Activated T-helper 2 cell treated with anti-CD3 and anti-CD28 coated beads, Interferon-gamma antibody, Interleukin-2, Interleukin-4, amounts not matched to agents 10 μg/mL and 5 μg/mL and 100 μg/mL, durations not matched to agents 14 hours and 24 hours and 36 hours (primary cell): ENCODE measurements around the gene TOP2A. TPM values are rescaled to one million over a fixed set of nuclear protein-coding genes. Genes with fewer than 3 reads are reported as not detected.
"Not testable (repeated sequence)": the region's sequence is repeated elsewhere in the genome, so short reads cannot be mapped to it uniquely, and the experiment has no call there.

Source experiments
- DNase-seq: peaks from one replicate; pipeline ENCODE4 v3.0.0; 2021; ENCODE audit warnings: low spot score
- H3K27ac Mint-ChIP-seq: one replicate; pipeline ENCODE4 v1.8.0; 2021; ENCODE audit warnings: mixed read lengths
- H3K27me3 Mint-ChIP-seq: one replicate; pipeline ENCODE4 v1.8.0; 2021; ENCODE audit warnings: low read depth, mixed read lengths
- H3K36me3 Mint-ChIP-seq: one replicate; pipeline ENCODE4 v1.8.0; 2021; ENCODE audit warnings: low read depth, mixed read lengths
- H3K4me1 Mint-ChIP-seq: one replicate; pipeline ENCODE4 v1.8.0; 2021; ENCODE audit warnings: low read depth, mixed read lengths
- H3K4me3 Mint-ChIP-seq: one replicate; pipeline ENCODE4 v1.8.0; 2021; ENCODE audit warnings: low read depth, mild to moderate bottlenecking, moderate library complexity, mixed read lengths
- H3K9me3 Mint-ChIP-seq: one replicate; pipeline ENCODE4 v1.8.0; 2021; ENCODE audit warnings: mixed read lengths
- intact Hi-C: fragments of 100-400 bp; cut with micrococcal nuclease; formaldehyde crosslinking; loops from one replicate; pipeline ENCODE4 v1.15.1; 2023
- total RNA-seq: library from RNA; stranded (reverse); gene quantifications from 2 replicates; pipeline ENCODE4 v1.2.3, GENCODE V29; 2022

The TOP2A gene
- total RNA-seq, 1 donor from 2014 or later = 193 TPM

- no peak overlapping the region for H3K27ac Mint-ChIP-seq
- intact Hi-C loops = no loop called here
- H3K9me3 Mint-ChIP-seq = no peaks in the 10 kb centered on the region
- H3K4me3 Mint-ChIP-seq = no peak overlapping the region
- peaks cover 29% of the 10 kb centered on the region for H3K4me1 Mint-ChIP-seq
- no peaks in the 10 kb centered on the region for H3K36me3 Mint-ChIP-seq
- DNase-seq = no peak
- peaks cover 2% of the 10 kb centered on the region for H3K27me3 Mint-ChIP-seq
Observed at GRCh38 chr17:40374821-40375498, 42.7 kb downstream of the TOP2A start.

GRCh38 chr17:40373999-40374398, 43.7 kb downstream of the TOP2A start:
- DNase-seq = no peak
- peak overlapping the region; percentile 43 for H3K27ac Mint-ChIP-seq
- intact Hi-C loops = no loop called here
- H3K9me3 Mint-ChIP-seq = no peaks in the 10 kb centered on the region
- no peak overlapping the region for H3K4me3 Mint-ChIP-seq
- H3K27me3 Mint-ChIP-seq = peaks cover 2% of the 10 kb centered on the region
- H3K36me3 Mint-ChIP-seq = no peaks in the 10 kb centered on the region
- H3K4me1 Mint-ChIP-seq = peaks cover 29% of the 10 kb centered on the region

- intact Hi-C loops = no loop called here
- DNase-seq = no peak
- Mint-ChIP-seq H3K9me3 (no peaks in the 10 kb centered on the region), H3K36me3 (no peaks in the 10 kb centered on the region), H3K4me3 (no peak overlapping the region), H3K4me1 (peaks cover 29% of the 10 kb centered on the region), H3K27ac (peak overlapping the region; percentile 43), H3K27me3 (peaks cover 2% of the 10 kb centered on the region)
Observed at GRCh38 chr17:40373324-40373723, 44.4 kb downstream of the TOP2A start.

DNA sequence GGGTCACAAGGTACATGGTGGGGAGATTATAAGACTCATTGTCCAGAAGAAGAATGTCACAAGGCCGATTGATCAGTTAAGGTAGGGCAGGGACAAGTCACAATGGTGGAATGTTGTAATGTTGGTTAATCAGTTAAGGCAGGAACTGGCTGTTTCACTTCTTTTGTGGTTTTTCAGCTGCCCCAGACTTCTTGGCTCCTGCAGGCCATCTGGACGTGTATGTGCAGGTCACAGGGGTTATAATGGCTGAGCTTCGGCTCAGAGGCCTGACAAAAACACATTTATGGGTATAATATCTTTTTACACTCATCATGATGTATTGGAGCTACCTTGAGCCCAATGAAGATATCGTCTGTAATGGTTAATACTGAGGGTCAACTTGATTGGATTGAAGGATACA, 45.1 kb downstream of the TOP2A start:
- Mint-ChIP-seq H3K27ac (peak overlapping the region; percentile 45), H3K4me1 (peaks cover 29% of the 10 kb centered on the region)
- H3K4me3 Mint-ChIP-seq, H3K27me3 Mint-ChIP-seq, H3K36me3 Mint-ChIP-seq, intact Hi-C loops, DNase-seq, H3K9me3 Mint-ChIP-seq: not testable (repeated sequence)

DNA sequence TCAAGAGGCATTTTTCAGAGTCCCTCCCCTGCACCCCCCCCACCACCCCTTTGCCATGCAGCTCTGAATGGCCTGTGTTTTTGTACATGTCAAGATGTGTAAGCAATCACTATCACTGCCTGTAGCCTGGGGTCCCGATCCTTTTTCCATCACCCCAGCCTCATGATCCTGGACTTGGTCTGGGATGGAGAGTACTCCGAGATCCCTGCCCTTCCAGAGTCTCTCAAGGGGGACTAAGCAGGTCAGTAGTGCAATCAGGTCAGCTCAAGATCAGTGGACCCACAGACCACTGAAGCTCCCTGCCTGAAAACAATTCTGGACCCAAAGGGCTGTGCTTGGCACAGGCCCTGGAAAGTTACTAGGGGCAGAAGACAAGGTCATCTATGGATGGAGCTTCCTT, 45.7 kb downstream of the TOP2A start:
- DNase-seq = no peak
- Mint-ChIP-seq H3K4me3 (no peak overlapping the region), H3K9me3 (no peaks in the 10 kb centered on the region), H3K4me1 (peaks cover 29% of the 10 kb centered on the region), H3K27me3 (peaks cover 2% of the 10 kb centered on the region), H3K36me3 (no peaks in the 10 kb centered on the region), H3K27ac (peak overlapping the region; percentile 45)
- intact Hi-C loops = no loop called here

DNA sequence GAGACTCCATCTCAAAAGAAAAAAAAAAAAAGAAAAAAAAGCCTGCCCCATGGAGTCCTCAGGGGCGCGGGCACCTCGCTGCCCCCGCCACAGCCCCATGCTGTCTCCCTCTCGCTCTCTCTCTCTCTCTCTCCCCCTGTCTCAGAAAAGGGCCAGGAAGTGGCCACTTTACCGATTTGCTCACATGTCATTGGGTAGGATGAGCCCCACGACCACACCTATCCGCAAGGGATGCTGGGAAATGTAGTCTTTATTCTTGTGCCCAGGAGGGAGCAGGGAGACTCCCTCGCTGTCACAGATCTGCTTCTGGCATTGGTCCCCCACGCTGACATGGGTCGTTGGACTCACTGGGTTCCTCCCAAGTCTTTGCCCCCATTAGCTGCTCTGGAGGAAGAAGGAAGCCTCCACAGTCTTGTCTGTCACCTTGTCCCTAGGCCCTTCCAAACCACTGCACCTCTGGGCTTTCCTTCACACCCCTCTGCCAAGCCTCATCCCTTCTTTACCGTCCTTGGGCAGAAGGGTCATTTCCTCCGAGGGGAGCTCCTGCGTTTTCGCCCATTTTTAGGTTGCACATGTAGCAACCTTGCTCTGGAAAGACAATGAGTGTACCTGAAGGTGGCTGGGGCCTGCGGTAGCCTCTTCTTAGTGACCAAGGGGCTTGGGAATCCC, 46.3 kb downstream of the TOP2A start:
- Mint-ChIP-seq H3K9me3 (no peaks in the 10 kb centered on the region), H3K27me3 (no peaks in the 10 kb centered on the region), H3K4me1 (peaks cover 27% of the 10 kb centered on the region), H3K4me3 (no peak overlapping the region), H3K27ac (no peak overlapping the region), H3K36me3 (no peaks in the 10 kb centered on the region)
- intact Hi-C loops = no loop called here
- DNase-seq = peak; percentile 25

DNA sequence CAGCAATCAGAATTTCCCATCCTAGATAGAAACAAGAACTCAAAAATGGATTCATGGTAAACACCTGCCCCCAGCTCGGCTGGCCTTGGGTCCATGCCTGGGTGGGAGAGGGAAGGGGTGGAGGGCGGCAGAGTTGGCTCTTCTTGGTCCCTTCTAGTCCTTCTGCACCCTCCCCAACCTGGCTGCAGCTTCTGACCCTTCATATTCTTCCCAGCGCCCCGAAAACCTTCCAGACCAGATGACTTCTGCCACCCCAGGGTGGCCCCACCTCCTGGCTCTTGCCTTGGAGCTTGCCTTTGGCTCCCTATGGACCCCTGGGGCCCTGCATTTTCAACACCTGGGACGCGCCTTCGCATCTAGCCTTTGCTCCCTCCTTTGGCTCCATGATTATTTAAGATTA, 47.8 kb downstream of the TOP2A start:
- intact Hi-C loops = no loop called here
- Mint-ChIP-seq H3K4me1 (peaks cover 27% of the 10 kb centered on the region), H3K27me3 (no peaks in the 10 kb centered on the region), H3K4me3 (no peak overlapping the region), H3K27ac (no peak overlapping the region), H3K36me3 (no peaks in the 10 kb centered on the region), H3K9me3 (no peaks in the 10 kb centered on the region)
- no peak for DNase-seq

GRCh38 chr17:40367728-40368127, 50.0 kb downstream of the TOP2A start:
- DNase-seq, H3K4me3 Mint-ChIP-seq, H3K27ac Mint-ChIP-seq, intact Hi-C loops, H3K36me3 Mint-ChIP-seq, H3K27me3 Mint-ChIP-seq, H3K9me3 Mint-ChIP-seq: not testable (repeated sequence)
- peaks cover 17% of the 10 kb centered on the region for H3K4me1 Mint-ChIP-seq

DNA sequence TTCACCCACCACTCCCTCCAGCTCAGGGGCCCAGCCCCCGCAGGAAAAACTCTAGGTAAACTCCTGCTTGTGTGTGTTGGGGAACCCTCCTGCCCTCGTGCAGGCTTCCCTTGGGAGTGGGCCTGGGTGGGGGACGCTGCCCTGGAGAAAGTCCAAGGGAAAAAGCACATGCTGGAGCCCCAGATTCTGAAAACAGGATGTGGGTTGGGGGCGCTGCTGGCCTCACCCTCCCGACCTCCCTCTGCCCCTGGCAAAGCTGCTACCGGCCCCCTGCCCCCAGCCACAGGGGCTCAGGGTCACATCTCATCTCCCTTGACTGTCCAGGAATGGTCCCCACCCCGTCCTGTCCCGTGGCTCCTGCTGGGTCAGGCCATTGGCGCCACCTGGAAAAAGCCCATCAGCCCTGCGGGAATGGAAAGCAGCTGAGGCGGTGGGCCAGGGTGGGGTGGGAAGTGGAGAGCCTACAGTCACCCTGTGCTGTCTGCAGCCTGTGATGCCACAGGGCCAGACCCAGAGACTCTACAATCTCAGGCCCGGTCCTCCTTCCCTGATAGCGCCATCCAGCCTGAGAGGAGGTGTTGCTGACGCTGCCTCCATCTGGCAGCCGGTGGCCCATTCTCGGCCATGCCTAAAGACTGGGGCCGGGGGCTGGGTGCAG, 50.7 kb downstream of the TOP2A start:
- peaks cover 3% of the 10 kb centered on the region for H3K36me3 Mint-ChIP-seq
- H3K4me3 Mint-ChIP-seq = no peak overlapping the region
- peaks cover 12% of the 10 kb centered on the region for H3K4me1 Mint-ChIP-seq
- peaks cover 2% of the 10 kb centered on the region for H3K27me3 Mint-ChIP-seq
- intact Hi-C loops = no loop called here
- no peak overlapping the region for H3K27ac Mint-ChIP-seq
- no peaks in the 10 kb centered on the region for H3K9me3 Mint-ChIP-seq
- no peak for DNase-seq

DNA sequence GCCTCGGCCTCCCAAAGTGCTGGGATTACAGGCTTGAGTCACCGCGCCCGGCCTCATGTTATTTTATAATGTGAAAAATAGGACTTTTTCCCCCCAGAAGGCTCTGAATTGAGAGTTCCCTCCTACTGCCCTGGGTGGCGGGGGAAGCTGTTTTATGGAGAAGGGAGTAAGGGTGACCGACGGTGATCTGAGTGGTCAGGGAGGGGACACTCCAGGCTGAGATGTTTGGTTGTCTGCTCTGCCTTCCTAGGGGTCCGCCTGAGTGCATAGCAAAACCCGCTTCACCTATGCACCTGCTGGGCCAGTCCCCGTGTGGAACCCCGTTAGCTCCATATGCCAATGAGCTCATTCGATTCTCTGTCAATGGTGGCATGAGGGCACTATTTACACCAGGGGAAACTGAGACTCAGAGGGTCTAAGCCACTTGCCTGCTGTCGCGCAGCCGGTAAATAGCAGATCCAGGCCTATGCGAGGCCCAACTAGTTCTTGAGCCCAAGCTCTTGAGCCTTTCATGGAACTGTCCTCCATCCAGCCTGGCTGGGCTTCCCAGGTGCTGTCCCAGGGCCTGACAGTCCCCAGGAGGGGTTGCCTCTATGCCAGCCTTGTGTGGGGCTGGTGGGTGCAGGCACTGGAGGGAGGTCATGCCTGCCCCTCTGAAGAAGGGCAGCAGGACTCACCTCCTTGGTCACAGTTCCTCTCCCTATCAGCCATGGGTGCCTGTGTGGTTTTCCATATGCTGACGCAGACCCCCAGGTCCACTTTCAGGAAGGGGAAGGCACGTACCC, 51.4 kb downstream of the TOP2A start:
- H3K4me1 Mint-ChIP-seq = peaks cover 10% of the 10 kb centered on the region
- no peak for DNase-seq
- H3K27ac Mint-ChIP-seq = no peak overlapping the region
- intact Hi-C loops = no loop called here
- H3K4me3 Mint-ChIP-seq = no peak overlapping the region
- peaks cover 2% of the 10 kb centered on the region for H3K27me3 Mint-ChIP-seq
- no peaks in the 10 kb centered on the region for H3K9me3 Mint-ChIP-seq
- peaks cover 3% of the 10 kb centered on the region for H3K36me3 Mint-ChIP-seq

GRCh38 chr17:40364906-40365305, 52.8 kb downstream of the TOP2A start:
- peak overlapping the region; percentile 55 for H3K4me3 Mint-ChIP-seq
- H3K27ac Mint-ChIP-seq = no peak overlapping the region
- H3K27me3 Mint-ChIP-seq = peaks cover 2% of the 10 kb centered on the region
- peaks cover 3% of the 10 kb centered on the region for H3K36me3 Mint-ChIP-seq
- no peak for DNase-seq
- intact Hi-C loops = loop anchor here (5.0 kb wide), 2 partner anchors 37 to 82 kb away; no protein-coding TSS in a partner anchor
- peaks cover 8% of the 10 kb centered on the region for H3K4me1 Mint-ChIP-seq
- no peaks in the 10 kb centered on the region for H3K9me3 Mint-ChIP-seq

DNA sequence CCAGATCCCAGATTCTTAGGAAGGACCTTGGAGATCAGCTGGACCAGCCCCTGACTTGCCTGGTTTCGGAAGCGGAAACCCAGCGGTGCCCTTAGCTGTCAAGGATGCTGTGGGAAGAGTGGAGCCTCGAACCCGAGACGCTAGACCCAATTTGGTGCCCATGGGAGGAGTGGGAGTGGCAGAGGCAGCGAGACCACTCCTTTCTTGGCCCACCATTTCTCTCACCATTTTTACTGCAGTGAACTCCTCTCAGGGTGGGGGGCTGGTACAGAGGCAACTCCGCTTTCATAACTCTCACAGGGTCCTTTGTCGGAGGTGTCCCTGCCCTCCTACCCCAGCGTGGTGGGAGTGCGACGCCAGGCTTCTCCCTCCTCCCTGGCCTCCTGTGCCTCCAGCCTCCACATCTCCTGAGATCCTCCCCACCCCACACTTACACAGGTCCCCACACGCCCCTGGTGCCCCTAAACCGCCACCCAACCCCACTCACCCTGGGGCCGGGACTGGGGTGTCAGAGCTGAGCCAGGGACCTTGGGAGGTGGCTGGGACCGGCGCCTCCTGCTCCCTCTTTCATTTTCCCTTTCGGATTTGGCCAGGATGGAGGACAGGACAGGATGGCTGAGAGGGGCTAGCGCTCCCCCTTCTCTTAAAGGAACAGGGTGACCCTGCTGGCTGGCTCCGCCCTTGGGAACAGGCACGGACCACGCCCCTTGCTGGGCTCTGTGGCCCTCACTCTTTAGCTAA, 53.4 kb downstream of the TOP2A start, which contains the start of gene GJD3:
Gene GJD3, minus strand, starts transcription at position 617 of the 741 bp plus-strand sequence. CDS start 922 bp downstream, outside the sequence.
- Mint-ChIP-seq H3K36me3 (peaks cover 3% of the 10 kb centered on the region), H3K27ac (no peak within 1 kb of the TSS)

More for the DNA sequence above, 53.4 kb downstream of the TOP2A start, which contains the start of gene GJD3:
- Mint-ChIP-seq H3K4me3 (peak within 1 kb of the TSS; percentile 82), H3K4me1 (peaks cover 8% of the 10 kb centered on the region), H3K9me3 (no peaks in the 10 kb centered on the region), H3K27me3 (peaks cover 2% of the 10 kb centered on the region)
- intact Hi-C loops = loop anchor here (5.0 kb wide), 2 partner anchors 38 to 83 kb away; no protein-coding TSS in a partner anchor
- no peak for DNase-seq
